Subcutaneous adipose tissue (tissue), 4 donors: ENCODE results near the gene FBXO34. TPM values are rescaled to one million over a fixed set of nuclear protein-coding genes. Genes with fewer than 3 reads are reported as not detected.

Experiments
- CTCF ChIP-seq: fragments of 450-650 bp; IDR thresholded peaks from one replicate; pipeline ENCODE4 v1.5.1; 2016; ENCODE audit warnings: low read depth, mild to moderate bottlenecking, control low read depth, antibody characterized with exemption, moderate library complexity
- total RNA-seq, 4 donors: library from RNA; depleted of rRNA; stranded (reverse); fragments of >200 nt; gene quantifications; one replicate each; pipeline ENCODE4 v1.1.0, GENCODE V29; 2016

The FBXO34 gene
- total RNA-seq, 4 donors from 2014 or later: 18.4 to 23.5 (median 21.6) TPM

- TF ChIP-seq CTCF: no peak
Observed at GRCh38 chr14:55240526-55241178, 30.6 kb upstream of the FBXO34 start.

GRCh38 chr14:55241673-55242072 lies 29.5 kb upstream of the FBXO34 start:
- no peak for TF ChIP-seq CTCF

GRCh38 chr14:55243386-55243785 lies 27.8 kb upstream of the FBXO34 start:
- no peak for TF ChIP-seq CTCF

- no peak for TF ChIP-seq CTCF
Observed at GRCh38 chr14:55243813-55244212, 27.4 kb upstream of the FBXO34 start.

GRCh38 chr14:55245657-55246268 lies 25.5 kb upstream of the FBXO34 start:
- TF ChIP-seq CTCF: no peak

GRCh38 chr14:55248411-55248810 lies 22.8 kb upstream of the FBXO34 start:
- no peak for TF ChIP-seq CTCF

GRCh38 chr14:55249423-55249822 lies 21.8 kb upstream of the FBXO34 start:
- TF ChIP-seq CTCF: no peak
